GM23338 (cell line): Measurements from ENCODE around the gene SBF2.

Source experiments
- CTCF ChIP-seq, 2 experiments: fragments of 200-600 bp in 1 of 2; sonication (generic) in 1 of 2; conservative IDR thresholded peaks; 2 replicates each; pipeline versions ENCODE4 v1.5.1 to v1.6.1; 2016 to 2017; ENCODE audit warnings: antibody characterized with exemption in 2 of 2, low read depth in 2 of 2, mild to moderate bottlenecking in 2 of 2, moderate library complexity in 1 of 2
- EZH2 ChIP-seq: fragments of 200-600 bp; sonication (generic); IDR thresholded peaks from one replicate; pipeline ENCODE4 v1.8.0; 2017; ENCODE audit warnings: antibody characterized with exemption, mild to moderate bottlenecking, low read depth; ENCODE audit not compliant: unreplicated experiment
- JUNB ChIP-seq: IDR thresholded peaks from one replicate; pipeline ENCODE4 v1.6.1; 2016; ENCODE audit warnings: antibody characterized with exemption; ENCODE audit not compliant: unreplicated experiment
- NANOG ChIP-seq: IDR thresholded peaks from 2 replicates; pipeline ENCODE4 v1.6.1; 2016; ENCODE audit warnings: antibody characterized with exemption, borderline replicate concordance

- no peak for TF ChIP-seq CTCF (conservative IDR thresholded peaks at IDR 0.05; ENCODE audit: low read depth in 2 of 2)
- TF ChIP-seq NANOG, result no peak
- no peak for TF ChIP-seq JUNB
- TF ChIP-seq EZH2, result no peak
Measured at GRCh38 chr11:10314199-10315072, 20.4 kb upstream of the SBF2 start.
